Upper lobe of left lung (tissue), 4 donors: ENCODE results near the gene GALNT18.

Experiments used
- POLR2AphosphoS5 ChIP-seq, 2 donors: sonication (generic); formaldehyde crosslinking; IDR thresholded peaks; one replicate each; pipeline ENCODE4 v1.5.1; 2017; ENCODE audit warnings: antibody characterized with exemption in 2 of 2
- TF ChIP-seq, protein P1 (sequence below), 6 experiments: fragments of 450-650 bp in 4 of 6; fragments of 200-600 bp in 2 of 6; sonication (generic) in 2 of 6; IDR thresholded peaks; one replicate each; pipeline ENCODE4 v1.5.1; 2016 to 2019; ENCODE audit warnings: antibody characterized with exemption in 6 of 6

DNA sequence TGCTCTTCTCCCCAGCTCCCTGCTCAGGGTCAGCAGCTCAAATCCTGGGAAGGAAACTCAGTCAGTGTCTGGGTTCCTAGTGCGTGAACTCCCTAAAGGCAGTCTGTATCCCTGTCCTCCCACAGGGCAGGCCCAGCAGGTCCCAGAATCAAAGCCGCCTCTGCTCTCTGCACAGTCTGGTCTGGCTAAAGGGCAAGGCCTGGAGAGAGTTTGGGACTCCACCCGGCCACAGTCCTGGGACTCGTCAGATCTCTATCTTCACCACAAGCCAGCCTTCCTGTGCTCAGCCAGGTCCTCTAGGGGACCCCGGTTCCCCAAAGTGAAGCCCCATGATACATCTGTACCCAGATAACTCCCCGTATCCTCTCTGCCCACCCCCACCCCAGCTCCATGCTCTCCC is 212.6 kb downstream of the GALNT18 start:
- TF ChIP-seq POLR2AphosphoS5 (IDR thresholded peaks at IDR 0.05): no peak
- TF ChIP-seq, protein P1, sequence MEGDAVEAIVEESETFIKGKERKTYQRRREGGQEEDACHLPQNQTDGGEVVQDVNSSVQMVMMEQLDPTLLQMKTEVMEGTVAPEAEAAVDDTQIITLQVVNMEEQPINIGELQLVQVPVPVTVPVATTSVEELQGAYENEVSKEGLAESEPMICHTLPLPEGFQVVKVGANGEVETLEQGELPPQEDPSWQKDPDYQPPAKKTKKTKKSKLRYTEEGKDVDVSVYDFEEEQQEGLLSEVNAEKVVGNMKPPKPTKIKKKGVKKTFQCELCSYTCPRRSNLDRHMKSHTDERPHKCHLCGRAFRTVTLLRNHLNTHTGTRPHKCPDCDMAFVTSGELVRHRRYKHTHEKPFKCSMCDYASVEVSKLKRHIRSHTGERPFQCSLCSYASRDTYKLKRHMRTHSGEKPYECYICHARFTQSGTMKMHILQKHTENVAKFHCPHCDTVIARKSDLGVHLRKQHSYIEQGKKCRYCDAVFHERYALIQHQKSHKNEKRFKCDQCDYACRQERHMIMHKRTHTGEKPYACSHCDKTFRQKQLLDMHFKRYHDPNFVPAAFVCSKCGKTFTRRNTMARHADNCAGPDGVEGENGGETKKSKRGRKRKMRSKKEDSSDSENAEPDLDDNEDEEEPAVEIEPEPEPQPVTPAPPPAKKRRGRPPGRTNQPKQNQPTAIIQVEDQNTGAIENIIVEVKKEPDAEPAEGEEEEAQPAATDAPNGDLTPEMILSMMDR (IDR thresholded peaks at IDR 0.05): no peak
